Neutrophil (primary cell): ENCODE results near the gene PKD1.

Experiments used
- H3K27ac ChIP-seq: fragments of 200-600 bp; sonication (generic); 2 replicates; pipeline ENCODE4 v1.5.1; 2016; ENCODE audit warnings: mild to moderate bottlenecking, moderate library complexity
- H3K27me3 ChIP-seq: fragments of 200-600 bp; sonication (generic); 2 replicates; pipeline ENCODE4 v1.6.0; 2016; ENCODE audit warnings: mild to moderate bottlenecking
- H3K36me3 ChIP-seq: fragments of 200-600 bp; sonication (generic); 2 replicates; pipeline ENCODE4 v1.5.1; 2017
- H3K4me1 ChIP-seq, 2 experiments: fragments of 200-600 bp in 1 of 2; sonication (generic) in 1 of 2; 1 replicate in 1 of 2; 2 replicates in 1 of 2; pipeline versions ENCODE4 v1.5.1 to v1.6.1; 2013 to 2016; ENCODE audit warnings: low read depth in 1 of 2, low read length in 1 of 2, mild to moderate bottlenecking in 1 of 2, moderate library complexity in 1 of 2; ENCODE audit not compliant: control insufficient read depth in 1 of 2, insufficient read depth in 1 of 2
- H3K4me3 ChIP-seq, 2 experiments: fragments of 200-600 bp in 1 of 2; sonication (generic) in 1 of 2; 1 replicate in 1 of 2; 2 replicates in 1 of 2; pipeline ENCODE4 v1.5.1; 2013 to 2016; ENCODE audit warnings: low read depth in 1 of 2, low read length in 1 of 2, mild to moderate bottlenecking in 1 of 2, moderate library complexity in 1 of 2
- H3K9me3 ChIP-seq: fragments of 200-600 bp; sonication (generic); 2 replicates; pipeline ENCODE4 v1.5.1; 2016
- TF ChIP-seq, protein P1 (sequence below): fragments of 200-600 bp; sonication (generic); IDR thresholded peaks from 2 replicates; pipeline ENCODE4 v1.5.1; 2016; ENCODE audit warnings: antibody characterized with exemption

PKD1 gene

GRCh38 chr16:2066139-2066538, 69.6 kb downstream of the PKD1 start:
- no peaks in the 10 kb centered on the region for H3K9me3 ChIP-seq
- no peaks in the 10 kb centered on the region for H3K27me3 ChIP-seq
- H3K4me3 ChIP-seq = no peak overlapping the region
- H3K4me1 ChIP-seq = peaks cover 0 to 2% of the 10 kb centered on the region in 2 experiments
- no peak overlapping the region for H3K27ac ChIP-seq
- H3K36me3 ChIP-seq = peaks cover 96% of the 10 kb centered on the region
- TF ChIP-seq, protein P1, sequence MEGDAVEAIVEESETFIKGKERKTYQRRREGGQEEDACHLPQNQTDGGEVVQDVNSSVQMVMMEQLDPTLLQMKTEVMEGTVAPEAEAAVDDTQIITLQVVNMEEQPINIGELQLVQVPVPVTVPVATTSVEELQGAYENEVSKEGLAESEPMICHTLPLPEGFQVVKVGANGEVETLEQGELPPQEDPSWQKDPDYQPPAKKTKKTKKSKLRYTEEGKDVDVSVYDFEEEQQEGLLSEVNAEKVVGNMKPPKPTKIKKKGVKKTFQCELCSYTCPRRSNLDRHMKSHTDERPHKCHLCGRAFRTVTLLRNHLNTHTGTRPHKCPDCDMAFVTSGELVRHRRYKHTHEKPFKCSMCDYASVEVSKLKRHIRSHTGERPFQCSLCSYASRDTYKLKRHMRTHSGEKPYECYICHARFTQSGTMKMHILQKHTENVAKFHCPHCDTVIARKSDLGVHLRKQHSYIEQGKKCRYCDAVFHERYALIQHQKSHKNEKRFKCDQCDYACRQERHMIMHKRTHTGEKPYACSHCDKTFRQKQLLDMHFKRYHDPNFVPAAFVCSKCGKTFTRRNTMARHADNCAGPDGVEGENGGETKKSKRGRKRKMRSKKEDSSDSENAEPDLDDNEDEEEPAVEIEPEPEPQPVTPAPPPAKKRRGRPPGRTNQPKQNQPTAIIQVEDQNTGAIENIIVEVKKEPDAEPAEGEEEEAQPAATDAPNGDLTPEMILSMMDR = no peak

- Histone ChIP-seq H3K36me3 (peaks cover 96% of the 10 kb centered on the region), H3K27me3 (no peaks in the 10 kb centered on the region), H3K4me3 (no peak overlapping the region), H3K9me3 (no peaks in the 10 kb centered on the region), H3K27ac (no peak overlapping the region), H3K4me1 (no peaks in the 10 kb centered on the region)
- TF ChIP-seq, protein P1 = no peak
Observed at GRCh38 chr16:2064368-2064945, 71.2 kb downstream of the PKD1 start.

- TF ChIP-seq, protein P1 = no peak
- no peaks in the 10 kb centered on the region for H3K27me3 ChIP-seq
- peaks cover 95% of the 10 kb centered on the region for H3K36me3 ChIP-seq
- H3K4me1 ChIP-seq = no peaks in the 10 kb centered on the region
- H3K4me3 ChIP-seq = no peak overlapping the region
- no peak overlapping the region for H3K27ac ChIP-seq
- H3K9me3 ChIP-seq = no peaks in the 10 kb centered on the region
Observed at GRCh38 chr16:2063861-2064260, 71.8 kb downstream of the PKD1 start.

DNA sequence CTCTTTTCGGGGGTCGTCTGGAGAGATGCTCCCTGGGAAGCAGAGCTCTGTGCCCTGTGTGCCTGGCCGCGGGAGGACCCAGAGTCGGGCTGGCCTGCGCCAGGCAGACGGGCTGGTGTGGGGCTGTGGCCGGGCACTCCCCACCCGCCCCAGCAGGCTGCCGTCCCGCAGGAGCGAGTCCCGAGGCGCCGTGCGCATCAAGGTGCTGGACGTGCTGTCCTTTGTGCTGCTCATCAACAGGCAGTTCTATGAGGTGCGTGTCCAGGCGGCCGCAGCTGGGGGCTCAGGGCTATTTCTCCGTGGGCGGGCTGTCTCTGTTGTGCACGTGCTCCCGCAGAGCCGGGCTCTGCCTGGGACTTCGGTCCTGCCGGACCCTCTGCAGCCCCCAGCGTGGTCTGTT, 72.9 kb downstream of the PKD1 start:
- Histone ChIP-seq H3K36me3 (peaks cover 94% of the 10 kb centered on the region), H3K9me3 (no peaks in the 10 kb centered on the region), H3K27ac (no peak overlapping the region), H3K4me1 (no peaks in the 10 kb centered on the region), H3K27me3 (no peaks in the 10 kb centered on the region), H3K4me3 (no peak overlapping the region)
- TF ChIP-seq, protein P1 = no peak

DNA sequence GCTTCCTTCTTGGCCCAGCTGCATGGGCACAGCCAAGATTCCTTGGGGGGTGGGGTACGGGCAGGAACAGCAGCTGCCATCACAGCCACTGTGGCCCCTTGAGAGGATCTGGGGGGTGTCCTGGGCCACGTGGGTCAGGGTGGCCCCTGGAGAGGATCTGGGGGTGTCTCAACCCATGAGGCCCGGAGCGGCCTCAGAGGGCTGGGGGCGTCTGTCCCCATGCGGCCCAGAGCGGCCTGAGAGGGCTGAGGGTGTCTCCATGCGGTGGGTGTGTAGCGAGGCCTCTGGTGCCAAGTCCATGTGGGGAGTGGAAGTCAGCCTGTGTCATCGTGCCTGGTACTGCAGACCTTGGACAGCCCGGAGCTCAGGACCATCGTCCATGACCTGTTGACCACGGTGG, 74.2 kb downstream of the PKD1 start:
- H3K36me3 ChIP-seq = peaks cover 93% of the 10 kb centered on the region

More for the DNA sequence above, 74.2 kb downstream of the PKD1 start:
- TF ChIP-seq, protein P1 = no peak
- Histone ChIP-seq H3K4me3 (no peak overlapping the region), H3K9me3 (no peaks in the 10 kb centered on the region), H3K4me1 (no peaks in the 10 kb centered on the region), H3K27ac (no peak overlapping the region), H3K27me3 (no peaks in the 10 kb centered on the region)
